GM19463 (cell line): ENCODE results near the gene TNRC6C.

ENCODE experiments used
- ATAC-seq: cut with Tn5 transposase; IDR thresholded peaks from one replicate; pipeline ENCODE4 v1.9.1; 2021; ENCODE audit warnings: mild to moderate bottlenecking, moderate library complexity; ENCODE audit not compliant: unreplicated experiment

The TNRC6C gene

GRCh38 chr17:78147315-78147998 lies 189.0 kb downstream of the TNRC6C start:
- ATAC-seq, result peak; percentile 49

GRCh38 chr17:78148286-78149016 lies 189.9 kb downstream of the TNRC6C start:
- ATAC-seq, result no peak

DNA sequence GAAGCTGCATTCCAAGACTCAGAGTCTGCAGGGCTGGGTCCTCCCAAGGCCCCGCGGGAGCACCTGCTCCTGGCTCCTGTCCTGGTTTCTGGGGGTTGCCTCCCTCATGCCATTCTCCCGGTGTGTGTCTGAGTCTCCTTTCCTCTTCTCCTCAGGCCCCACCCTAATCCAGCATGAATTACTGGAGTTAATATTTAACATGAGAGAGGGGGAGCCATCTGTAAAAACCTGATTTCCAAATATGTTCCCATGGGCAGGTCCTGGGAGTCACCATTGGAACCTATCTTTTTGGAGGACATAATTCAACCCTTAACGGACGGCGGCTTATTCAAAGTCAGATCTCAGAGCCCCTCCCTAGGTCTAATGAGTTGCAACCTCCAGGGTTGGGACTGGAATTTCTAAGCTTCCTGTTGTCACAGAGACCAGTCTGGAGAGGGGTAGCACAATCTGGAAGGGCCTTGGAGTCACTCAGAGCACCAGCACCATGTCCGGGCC lies 193.1 kb downstream of the TNRC6C start:
- ATAC-seq, result no peak

DNA sequence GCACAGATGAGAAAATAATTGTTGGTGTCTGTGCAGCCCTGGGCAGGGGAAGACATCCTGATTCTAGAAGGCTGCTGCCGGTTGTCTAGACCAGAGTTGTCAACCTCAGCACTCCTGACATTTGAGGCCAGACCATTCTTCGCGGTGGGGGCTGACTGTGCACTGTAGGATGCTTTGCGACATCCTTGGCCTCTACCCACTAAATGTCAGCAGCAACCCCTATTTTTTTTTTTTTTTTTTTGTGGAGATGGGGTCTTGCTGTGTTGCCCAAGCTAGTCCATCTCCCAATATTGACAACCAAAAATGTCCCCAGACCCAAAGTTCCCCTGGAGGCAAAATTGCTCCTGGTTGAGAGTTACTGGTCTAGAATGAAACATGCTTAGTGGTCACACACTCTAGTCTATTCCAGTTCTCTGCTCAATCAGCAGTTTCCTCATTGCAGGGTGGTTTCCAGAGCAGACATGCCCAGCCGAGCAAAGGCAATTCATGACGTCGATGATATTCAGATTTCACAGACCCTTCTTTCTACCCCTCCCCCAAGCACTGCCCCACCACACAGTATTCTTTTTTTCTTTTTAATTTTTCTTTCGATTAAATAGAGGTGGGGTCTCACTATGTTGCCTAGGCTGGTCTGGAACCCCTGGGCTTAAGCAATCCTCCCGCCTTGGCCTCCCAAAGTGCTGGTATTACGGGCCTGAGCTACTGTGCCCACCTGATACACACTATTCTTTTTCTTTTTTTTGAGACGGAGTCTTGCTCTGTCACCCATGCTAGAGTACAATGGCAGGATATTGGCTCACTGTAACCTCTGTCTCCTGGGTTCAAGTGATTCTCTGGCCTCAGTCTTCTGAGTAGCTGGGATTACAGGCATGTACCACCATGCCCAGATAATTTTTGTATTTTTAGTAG lies 196.7 kb downstream of the TNRC6C start:
- ATAC-seq, result peak; percentile 48
